Measurements from ENCODE around the gene SKAP2.
"Not testable (repeated sequence)": the region's sequence is repeated elsewhere in the genome, so short reads cannot be mapped to it uniquely, and the experiment has no call there.

Gene SKAP2

GRCh38 chr7:26857170-26857505, 7.3 kb downstream of the SKAP2 start:
- no peak for DNase-seq

- DNase-seq = no peak
Measured at GRCh38 chr7:26856176-26856985, 8.0 kb downstream of the SKAP2 start.

GRCh38 chr7:26854876-26855855, 9.2 kb downstream of the SKAP2 start:
- DNase-seq = no peak

- DNase-seq = no peak
Measured at GRCh38 chr7:26853788-26854393, 10.5 kb downstream of the SKAP2 start.

GRCh38 chr7:26850193-26850651, 14.2 kb downstream of the SKAP2 start:
- no peak for DNase-seq

GRCh38 chr7:26843705-26844104, 20.7 kb downstream of the SKAP2 start:
- no peak for DNase-seq

GRCh38 chr7:26842897-26843296, 21.5 kb downstream of the SKAP2 start:
- DNase-seq = no peak

GRCh38 chr7:26841003-26841739, 23.2 kb downstream of the SKAP2 start:
- DNase-seq = no peak

GRCh38 chr7:26836793-26837192, 27.6 kb downstream of the SKAP2 start:
- DNase-seq = not testable (repeated sequence)

- DNase-seq = no peak
Measured at GRCh38 chr7:26815426-26815825, 49.0 kb downstream of the SKAP2 start.

- DNase-seq = no peak
Measured at GRCh38 chr7:26813432-26813831, 51.0 kb downstream of the SKAP2 start.

- no peak for DNase-seq
Measured at GRCh38 chr7:26794541-26794940, 69.8 kb downstream of the SKAP2 start.

- DNase-seq = no peak
Measured at GRCh38 chr7:26792576-26792975, 71.8 kb downstream of the SKAP2 start.

- DNase-seq = no peak
Measured at GRCh38 chr7:26792006-26792405, 72.4 kb downstream of the SKAP2 start.

GRCh38 chr7:26789481-26790184, 74.8 kb downstream of the SKAP2 start:
- DNase-seq = no peak

- DNase-seq = no peak
Measured at GRCh38 chr7:26787701-26788100, 76.7 kb downstream of the SKAP2 start.

GRCh38 chr7:26784118-26784517, 80.3 kb downstream of the SKAP2 start:
- no peak for DNase-seq

GRCh38 chr7:26782501-26782900, 81.9 kb downstream of the SKAP2 start:
- no peak for DNase-seq

GRCh38 chr7:26779978-26780595, 84.3 kb downstream of the SKAP2 start:
- DNase-seq = no peak

GRCh38 chr7:26777385-26777784, 87.0 kb downstream of the SKAP2 start:
- no peak for DNase-seq

GRCh38 chr7:26760501-26760900, 103.9 kb downstream of the SKAP2 start:
- no peak for DNase-seq

GRCh38 chr7:26759108-26759507, 105.3 kb downstream of the SKAP2 start:
- DNase-seq = no peak
